GM19468 (cell line): ENCODE data around the gene SYNPO2.
A peak's percentile ranks its signal among the peaks of the same experiment; 100 is the strongest.
"Not testable (repeated sequence)": the region's sequence is repeated elsewhere in the genome, so short reads cannot be mapped to it uniquely, and the experiment has no call there.

Experiments
- ATAC-seq: cut with Tn5 transposase; IDR thresholded peaks from one replicate; pipeline ENCODE4 v1.9.1; 2021; ENCODE audit warnings: mild to moderate bottlenecking, moderate library complexity, moderate number of reproducible peaks; ENCODE audit not compliant: unreplicated experiment; ENCODE audit errors: extremely low read depth

Gene SYNPO2

GRCh38 chr4:118967393-118967792 lies 78.7 kb downstream of the SYNPO2 start:
- no peak for ATAC-seq

- peak; percentile 100 for ATAC-seq
These were observed 79.4 kb downstream of the SYNPO2 start for GRCh38 chr4:118968005-118968404.

GRCh38 chr4:118968813-118969212 lies 80.2 kb downstream of the SYNPO2 start:
- no peak for ATAC-seq

- ATAC-seq: no peak
These were observed 80.7 kb downstream of the SYNPO2 start for GRCh38 chr4:118969359-118969758.

GRCh38 chr4:118972167-118972566 lies 83.5 kb downstream of the SYNPO2 start:
- no peak for ATAC-seq

- no peak for ATAC-seq
These were observed 84.6 kb downstream of the SYNPO2 start for GRCh38 chr4:118973295-118973694.

GRCh38 chr4:118974758-118975157 lies 86.1 kb downstream of the SYNPO2 start:
- no peak for ATAC-seq

- ATAC-seq: no peak
These were observed 87.0 kb downstream of the SYNPO2 start for GRCh38 chr4:118975449-118976192.

- ATAC-seq: not testable (repeated sequence)
These were observed 87.5 kb downstream of the SYNPO2 start for GRCh38 chr4:118976193-118976560.

- not testable (repeated sequence) for ATAC-seq
These were observed 88.4 kb downstream of the SYNPO2 start for GRCh38 chr4:118977100-118977499.

- no peak for ATAC-seq
These were observed 91.1 kb downstream of the SYNPO2 start for GRCh38 chr4:118979712-118980111.

GRCh38 chr4:118981171-118981838 lies 92.7 kb downstream of the SYNPO2 start:
- no peak for ATAC-seq

GRCh38 chr4:118981839-118982381 lies 93.3 kb downstream of the SYNPO2 start:
- peak; percentile 94 for ATAC-seq

- no peak for ATAC-seq
These were observed 94.6 kb downstream of the SYNPO2 start for GRCh38 chr4:118983293-118983692.

- ATAC-seq: no peak
These were observed 95.2 kb downstream of the SYNPO2 start for GRCh38 chr4:118983831-118984230.

- ATAC-seq: no peak
These were observed 96.7 kb downstream of the SYNPO2 start for GRCh38 chr4:118985170-118986000.

GRCh38 chr4:118987959-118988634 lies 99.4 kb downstream of the SYNPO2 start:
- ATAC-seq: no peak

GRCh38 chr4:118988635-118988972 lies 100.0 kb downstream of the SYNPO2 start:
- ATAC-seq: no peak

GRCh38 chr4:118989098-118990080 lies 100.7 kb downstream of the SYNPO2 start:
- ATAC-seq: no peak
